Keratinocyte (primary cell): ENCODE data around the gene MRPS18A.

Experiments
- EZH2 ChIP-seq: IDR thresholded peaks from one replicate; pipeline ENCODE4 v1.6.1; 2012; ENCODE audit warnings: inconsistent platforms, mild to moderate bottlenecking, low read length, moderate library complexity
- TF ChIP-seq, protein P1 (sequence below), 3 experiments: IDR thresholded peaks in 1 of 3; conservative IDR thresholded peaks in 1 of 3; optimal IDR thresholded peaks in 1 of 3; 2 replicates in 2 of 3; 3 replicates in 1 of 3; pipeline versions ENCODE3 to v1.5.1; 2011; ENCODE audit warnings: low read length in 3 of 3, mild to moderate bottlenecking in 3 of 3, moderate library complexity in 2 of 3, control low read depth in 1 of 3, inconsistent platforms in 1 of 3; ENCODE audit not compliant: insufficient read depth in 2 of 3; ENCODE audit errors: extremely low read depth in 1 of 3

DNA sequence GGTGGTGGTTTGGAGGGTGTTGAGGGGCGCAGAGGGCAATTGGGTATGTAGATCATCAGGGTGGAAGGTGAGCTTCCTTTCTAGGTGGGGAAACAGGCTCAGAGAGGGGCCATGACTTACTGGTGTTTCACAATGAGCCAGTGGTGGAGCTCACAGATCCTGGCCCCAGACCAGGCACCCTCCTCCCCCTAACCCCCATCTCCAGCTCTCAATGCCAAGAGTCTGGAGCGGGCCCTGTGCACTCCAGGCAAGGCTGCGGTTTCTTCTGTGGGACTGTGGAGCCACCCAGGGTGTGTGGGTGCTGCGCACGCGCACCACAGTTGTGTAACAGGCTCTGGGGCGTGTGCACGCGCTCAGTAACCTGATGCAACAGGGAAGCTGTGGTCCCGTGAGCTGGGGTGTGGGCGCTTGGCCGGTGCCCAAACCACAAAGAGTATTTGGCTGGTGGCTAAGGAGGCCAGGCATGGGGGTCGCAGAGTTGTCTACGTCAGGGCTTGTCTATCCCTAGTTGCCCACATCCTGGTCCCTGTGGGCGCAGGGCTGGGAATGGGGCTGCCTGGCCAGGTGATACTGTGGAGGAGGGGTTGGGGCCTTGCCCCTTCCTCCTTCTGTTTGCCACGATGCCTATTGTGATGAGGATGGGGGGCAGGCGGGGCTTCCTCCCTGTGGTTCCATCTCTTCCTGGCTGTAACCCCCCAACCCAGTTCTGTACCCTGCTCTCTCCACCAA lies 37.5 kb upstream of the MRPS18A start:
- TF ChIP-seq, protein P1, sequence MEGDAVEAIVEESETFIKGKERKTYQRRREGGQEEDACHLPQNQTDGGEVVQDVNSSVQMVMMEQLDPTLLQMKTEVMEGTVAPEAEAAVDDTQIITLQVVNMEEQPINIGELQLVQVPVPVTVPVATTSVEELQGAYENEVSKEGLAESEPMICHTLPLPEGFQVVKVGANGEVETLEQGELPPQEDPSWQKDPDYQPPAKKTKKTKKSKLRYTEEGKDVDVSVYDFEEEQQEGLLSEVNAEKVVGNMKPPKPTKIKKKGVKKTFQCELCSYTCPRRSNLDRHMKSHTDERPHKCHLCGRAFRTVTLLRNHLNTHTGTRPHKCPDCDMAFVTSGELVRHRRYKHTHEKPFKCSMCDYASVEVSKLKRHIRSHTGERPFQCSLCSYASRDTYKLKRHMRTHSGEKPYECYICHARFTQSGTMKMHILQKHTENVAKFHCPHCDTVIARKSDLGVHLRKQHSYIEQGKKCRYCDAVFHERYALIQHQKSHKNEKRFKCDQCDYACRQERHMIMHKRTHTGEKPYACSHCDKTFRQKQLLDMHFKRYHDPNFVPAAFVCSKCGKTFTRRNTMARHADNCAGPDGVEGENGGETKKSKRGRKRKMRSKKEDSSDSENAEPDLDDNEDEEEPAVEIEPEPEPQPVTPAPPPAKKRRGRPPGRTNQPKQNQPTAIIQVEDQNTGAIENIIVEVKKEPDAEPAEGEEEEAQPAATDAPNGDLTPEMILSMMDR (optimal IDR thresholded peaks at IDR 0.05 in 1 of 3, IDR thresholded peaks at IDR 0.05 in 1 of 3, conservative IDR thresholded peaks at IDR 0.05 in 1 of 3; ENCODE audit: extremely low read depth in 1 of 3, insufficient read depth in 2 of 3, low read length in 3 of 3) = no peak
- TF ChIP-seq EZH2 = no peak
